CD4-positive, alpha-beta memory T cell (primary cell): ENCODE data around the gene STRA6. TPM values are rescaled to one million over a fixed set of nuclear protein-coding genes. Genes with fewer than 3 reads are reported as not detected.
A peak's percentile ranks its signal among the peaks of the same experiment; 100 is the strongest.

Experiments
- CTCF ChIA-PET: fragments of 350-600 bp; sonication (Branson Sonifier 250); formaldehyde crosslinking; loops from one replicate; lab custom pipeline; 2021; ENCODE audit warnings: inconsistent platforms; ENCODE audit not compliant: partially characterized antibody; lab: Charles Lee
- POLR2A ChIA-PET: fragments of 350-600 bp; sonication (Branson Sonifier 250); formaldehyde crosslinking; loops from one replicate; lab custom pipeline; 2021; ENCODE audit not compliant: partially characterized antibody; lab: Charles Lee
- DNase-seq, 5 donors: peaks; one replicate each; pipeline versions ENCODE4 v3.0.0 to v3.0.0-alpha.2; 2020 to 2022; ENCODE audit warnings: mixed read lengths in 1 of 5
- H3K27ac ChIP-seq: one replicate; pipeline ENCODE4 v1.7.0; 2013; ENCODE audit warnings: low read depth, low read length
- H3K27me3 ChIP-seq: 2 replicates; pipeline ENCODE4 v1.7.0; 2013; ENCODE audit warnings: mild to moderate bottlenecking, low read length, moderate library complexity; ENCODE audit not compliant: insufficient read depth
- H3K36me3 ChIP-seq: 2 replicates; pipeline ENCODE4 v1.7.0; 2013; ENCODE audit warnings: mild to moderate bottlenecking, low read length, moderate library complexity; ENCODE audit not compliant: insufficient read depth
- H3K4me1 ChIP-seq: 2 replicates; pipeline ENCODE4 v1.7.0; 2013; ENCODE audit warnings: mild to moderate bottlenecking, low read length, moderate library complexity; ENCODE audit not compliant: insufficient read depth
- H3K4me3 ChIP-seq, 2 donors: one replicate each; pipeline ENCODE4 v1.7.0; 2013; ENCODE audit warnings: low read length in 2 of 2, mild to moderate bottlenecking in 1 of 2
- H3K9me3 ChIP-seq, 2 donors: one replicate each; pipeline ENCODE4 v1.7.0; 2013; ENCODE audit warnings: low read length in 2 of 2, control low read depth in 1 of 2; ENCODE audit not compliant: control insufficient read depth in 1 of 2
- H3K27ac Mint-ChIP-seq, 7 donors: one replicate each; pipeline ENCODE4 v1.8.0; 2020 to 2021; ENCODE audit warnings: mixed read lengths in 7 of 7, mild to moderate bottlenecking in 6 of 7, inconsistent platforms in 3 of 7, moderate library complexity in 3 of 7
- H3K27me3 Mint-ChIP-seq, 2 donors: one replicate each; pipeline ENCODE4 v1.8.0; 2020 to 2021; ENCODE audit warnings: mixed read lengths in 2 of 2
- H3K36me3 Mint-ChIP-seq, 2 donors: one replicate each; pipeline ENCODE4 v1.8.0; 2020 to 2021; ENCODE audit warnings: mixed read lengths in 2 of 2, inconsistent platforms in 1 of 2, mild to moderate bottlenecking in 1 of 2
- H3K4me1 Mint-ChIP-seq, 4 donors: one replicate each; pipeline ENCODE4 v1.8.0; 2020 to 2021; ENCODE audit warnings: mixed read lengths in 4 of 4, mild to moderate bottlenecking in 1 of 4
- H3K4me3 Mint-ChIP-seq, 8 donors: one replicate each; pipeline ENCODE4 v1.8.0; 2020 to 2021; ENCODE audit warnings: mixed read lengths in 8 of 8, mild to moderate bottlenecking in 7 of 8, moderate library complexity in 6 of 8, inconsistent platforms in 3 of 8
- H3K9me3 Mint-ChIP-seq, 8 donors: one replicate each; pipeline ENCODE4 v1.8.0; 2020 to 2021; ENCODE audit warnings: mixed read lengths in 8 of 8, mild to moderate bottlenecking in 5 of 8, inconsistent platforms in 3 of 8, moderate library complexity in 1 of 8
- intact Hi-C: fragments of 100-400 bp; cut with micrococcal nuclease; formaldehyde crosslinking; loops from one replicate; pipeline ENCODE4 v1.15.1; 2023
- polyA plus RNA-seq, 2 donors: library from polyadenylated mRNA; unstranded; fragments of 300-500 nt; fragmentation: Illumina TruSeq; gene quantifications; one replicate each; pipeline ENCODE4 v1.2.3, GENCODE V29; 2021
- total RNA-seq, 2 experiments: library from RNA; stranded (reverse); gene quantifications; one replicate each; pipeline ENCODE4 v1.2.3, GENCODE V29; 2021

STRA6 gene
- total and polyA plus RNA-seq, 4 experiments from 2014 or later, result not detected

DNA sequence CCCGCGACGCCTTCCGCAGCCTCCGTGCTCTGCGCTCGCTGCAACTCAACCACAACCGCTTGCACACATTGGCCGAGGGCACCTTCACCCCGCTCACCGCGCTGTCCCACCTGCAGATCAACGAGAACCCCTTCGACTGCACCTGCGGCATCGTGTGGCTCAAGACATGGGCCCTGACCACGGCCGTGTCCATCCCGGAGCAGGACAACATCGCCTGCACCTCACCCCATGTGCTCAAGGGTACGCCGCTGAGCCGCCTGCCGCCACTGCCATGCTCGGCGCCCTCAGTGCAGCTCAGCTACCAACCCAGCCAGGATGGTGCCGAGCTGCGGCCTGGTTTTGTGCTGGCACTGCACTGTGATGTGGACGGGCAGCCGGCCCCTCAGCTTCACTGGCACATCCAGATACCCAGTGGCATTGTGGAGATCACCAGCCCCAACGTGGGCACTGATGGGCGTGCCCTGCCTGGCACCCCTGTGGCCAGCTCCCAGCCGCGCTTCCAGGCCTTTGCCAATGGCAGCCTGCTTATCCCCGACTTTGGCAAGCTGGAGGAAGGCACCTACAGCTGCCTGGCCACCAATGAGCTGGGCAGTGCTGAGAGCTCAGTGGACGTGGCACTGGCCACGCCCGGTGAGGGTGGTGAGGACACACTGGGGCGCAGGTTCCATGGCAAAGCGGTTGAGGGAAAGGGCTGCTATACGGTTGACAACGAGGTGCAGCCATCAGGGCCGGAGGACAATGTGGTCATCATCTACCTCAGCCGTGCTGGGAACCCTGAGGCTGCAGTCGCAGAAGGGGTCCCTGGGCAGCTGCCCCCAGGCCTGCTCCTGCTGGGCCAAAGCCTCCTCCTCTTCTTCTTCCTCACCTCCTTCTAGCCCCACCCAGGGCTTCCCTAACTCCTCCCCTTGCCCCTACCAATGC is 27.1 kb downstream of the STRA6 start:
- Mint-ChIP-seq H3K27me3 (peaks cover 3 to 4% of the 10 kb centered on the region in 2 donors), H3K27ac (no peak overlapping the region), H3K4me1 (no peaks in the 10 kb centered on the region), H3K36me3 (no peaks in the 10 kb centered on the region), H3K4me3 (no peak overlapping the region), H3K9me3 (peaks cover 0 to 2% (median 0%) of the 10 kb centered on the region in 8 donors)
- CTCF ChIA-PET, result no interaction called here
- DNase-seq, result no peak
- H3K27ac ChIP-seq, result no peak overlapping the region
- POLR2A ChIA-PET, result no interaction called here
- no peaks in the 10 kb centered on the region for H3K36me3 ChIP-seq
- no peak overlapping the region for H3K4me3 ChIP-seq
- no peaks in the 10 kb centered on the region for H3K27me3 ChIP-seq
- no peaks in the 10 kb centered on the region for H3K4me1 ChIP-seq
- no peaks in the 10 kb centered on the region for H3K9me3 ChIP-seq
- intact Hi-C loops, result no loop called here

DNA sequence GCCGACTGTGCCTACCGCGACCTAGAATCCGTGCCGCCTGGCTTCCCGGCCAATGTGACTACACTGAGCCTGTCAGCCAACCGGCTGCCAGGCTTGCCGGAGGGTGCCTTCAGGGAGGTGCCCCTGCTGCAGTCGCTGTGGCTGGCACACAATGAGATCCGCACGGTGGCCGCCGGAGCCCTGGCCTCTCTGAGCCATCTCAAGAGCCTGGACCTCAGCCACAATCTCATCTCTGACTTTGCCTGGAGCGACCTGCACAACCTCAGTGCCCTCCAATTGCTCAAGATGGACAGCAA is 27.7 kb downstream of the STRA6 start:
- H3K27me3 ChIP-seq, result no peaks in the 10 kb centered on the region
- Mint-ChIP-seq H3K27ac (no peak overlapping the region), H3K4me1 (no peaks in the 10 kb centered on the region), H3K36me3 (no peaks in the 10 kb centered on the region), H3K4me3 (no peak overlapping the region), H3K9me3 (peaks cover 0 to 2% (median 0%) of the 10 kb centered on the region in 8 donors), H3K27me3 (peaks cover 3 to 4% of the 10 kb centered on the region in 2 donors)
- no peaks in the 10 kb centered on the region for H3K4me1 ChIP-seq
- CTCF ChIA-PET, result no interaction called here
- no peak overlapping the region for H3K27ac ChIP-seq
- intact Hi-C loops, result no loop called here
- H3K36me3 ChIP-seq, result no peaks in the 10 kb centered on the region
- no peak for DNase-seq
- H3K4me3 ChIP-seq, result no peak overlapping the region
- H3K9me3 ChIP-seq, result no peaks in the 10 kb centered on the region
- POLR2A ChIA-PET, result no interaction called here

DNA sequence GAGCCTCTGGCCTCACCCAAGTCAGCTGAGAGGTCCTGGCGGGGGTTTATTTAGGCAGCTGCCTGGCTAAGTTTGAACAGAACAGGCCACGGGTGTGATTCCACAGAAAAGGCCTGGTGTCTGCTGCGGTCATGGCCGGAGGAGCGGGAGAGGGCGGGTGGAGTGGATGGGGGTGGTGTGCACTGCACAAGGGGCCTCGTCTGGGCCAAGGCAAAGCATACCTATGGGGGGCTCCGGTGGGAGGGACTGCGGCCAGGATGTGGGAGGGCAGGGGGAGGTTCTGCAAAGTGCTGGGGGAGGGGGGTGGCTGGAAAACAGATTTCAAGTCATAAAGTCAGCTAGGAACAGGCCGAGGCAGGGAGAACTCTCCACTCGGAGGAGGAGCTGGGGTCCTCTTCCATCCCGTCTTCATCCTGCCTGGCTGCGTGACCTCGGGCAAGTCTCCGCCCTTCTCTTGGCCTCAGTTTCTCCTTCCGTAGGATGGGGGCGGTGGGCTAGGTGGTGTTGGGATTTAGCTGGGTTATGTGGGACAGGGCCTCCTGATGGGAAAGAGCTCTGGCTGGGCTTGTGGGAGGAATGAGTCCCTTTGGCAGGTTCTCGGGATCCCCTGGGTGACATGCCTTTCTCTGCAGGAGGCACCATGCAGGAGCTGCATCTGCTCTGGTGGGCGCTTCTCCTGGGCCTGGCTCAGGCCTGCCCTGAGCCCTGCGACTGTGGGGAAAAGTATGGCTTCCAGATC is 28.2 kb downstream of the STRA6 start:
- DNase-seq, result no peak
- peaks cover 0 to 2% (median 0%) of the 10 kb centered on the region in 8 donors for H3K9me3 Mint-ChIP-seq
- Histone ChIP-seq H3K27me3 (no peaks in the 10 kb centered on the region), H3K27ac (no peak overlapping the region), H3K9me3 (no peaks in the 10 kb centered on the region), H3K36me3 (no peaks in the 10 kb centered on the region), H3K4me3 (no peak overlapping the region), H3K4me1 (no peaks in the 10 kb centered on the region)
- intact Hi-C loops, result no loop called here
- H3K27me3 Mint-ChIP-seq, result peaks cover 3 to 4% of the 10 kb centered on the region in 2 donors
- H3K4me1 Mint-ChIP-seq, result no peaks in the 10 kb centered on the region
- H3K4me3 Mint-ChIP-seq, result no peak overlapping the region
- no peaks in the 10 kb centered on the region for H3K36me3 Mint-ChIP-seq
- no peak overlapping the region for H3K27ac Mint-ChIP-seq
- POLR2A ChIA-PET, result no interaction called here
- CTCF ChIA-PET, result interaction anchor here (1.2 kb wide), 1 partner anchor 9 kb away, joined by 3 read pairs; no protein-coding TSS in a partner anchor

DNA sequence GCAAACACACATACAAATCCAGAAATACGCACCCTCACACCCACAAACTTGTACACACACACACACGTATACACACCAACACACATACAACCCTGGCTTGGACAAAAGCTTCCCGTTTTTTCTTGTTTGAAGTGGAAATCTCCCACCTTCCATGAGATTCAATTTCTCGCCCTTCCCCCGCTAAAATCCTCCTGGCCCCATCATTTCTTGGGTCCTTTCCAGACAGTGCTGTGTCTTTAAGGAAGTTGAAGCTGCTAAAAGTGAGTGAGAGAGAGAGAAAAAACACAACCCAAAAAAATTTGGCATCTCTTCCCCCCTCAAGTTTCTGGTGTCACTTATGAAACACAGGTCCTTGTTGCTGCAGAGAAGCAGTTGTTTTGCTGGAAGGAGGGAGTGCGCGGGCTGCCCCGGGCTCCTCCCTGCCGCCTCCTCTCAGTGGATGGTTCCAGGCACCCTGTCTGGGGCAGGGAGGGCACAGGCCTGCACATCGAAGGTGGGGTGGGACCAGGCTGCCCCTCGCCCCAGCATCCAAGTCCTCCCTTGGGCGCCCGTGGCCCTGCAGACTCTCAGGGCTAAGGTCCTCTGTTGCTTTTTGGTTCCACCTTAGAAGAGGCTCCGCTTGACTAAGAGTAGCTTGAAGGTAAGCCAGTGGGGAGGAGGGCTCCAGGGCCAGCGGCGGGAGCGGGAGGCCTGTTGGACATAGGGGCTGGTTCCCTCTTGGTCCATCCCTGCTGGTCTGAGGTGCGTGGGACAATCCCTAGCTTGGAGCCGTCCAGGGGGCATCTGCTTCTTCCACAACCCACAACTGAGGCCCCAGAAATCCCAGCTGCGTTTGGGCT is 29.0 kb downstream of the STRA6 start, which contains the start of gene ISLR:
TSS of gene ISLR (plus strand) at position 331 of the 839 bp plus-strand sequence. CDS start 1,149 bp downstream, outside the sequence.
- DNase-seq, result no peak
- intact Hi-C loops, result no loop called here
- H3K27ac Mint-ChIP-seq, result peak within 1 kb of the TSS in 1 of 7 donors; percentile 16
- H3K36me3 Mint-ChIP-seq, result no peaks in the 10 kb centered on the region
- Histone ChIP-seq H3K4me3 (no peak within 1 kb of the TSS), H3K4me1 (no peaks in the 10 kb centered on the region), H3K27me3 (no peaks in the 10 kb centered on the region), H3K9me3 (no peaks in the 10 kb centered on the region), H3K27ac (no peak within 1 kb of the TSS), H3K36me3 (no peaks in the 10 kb centered on the region)
- no peaks in the 10 kb centered on the region for H3K4me1 Mint-ChIP-seq
- ChIA-PET CTCF (interaction anchor here (1.2 kb wide), 1 partner anchor 8 kb away, joined by 3 read pairs; no protein-coding TSS in a partner anchor), POLR2A (no interaction called here)
- H3K27me3 Mint-ChIP-seq, result peaks cover 0 to 3% of the 10 kb centered on the region in 2 donors
- peaks cover 0 to 2% (median 0%) of the 10 kb centered on the region in 8 donors for H3K9me3 Mint-ChIP-seq
- no peak within 1 kb of the TSS for H3K4me3 Mint-ChIP-seq

DNA sequence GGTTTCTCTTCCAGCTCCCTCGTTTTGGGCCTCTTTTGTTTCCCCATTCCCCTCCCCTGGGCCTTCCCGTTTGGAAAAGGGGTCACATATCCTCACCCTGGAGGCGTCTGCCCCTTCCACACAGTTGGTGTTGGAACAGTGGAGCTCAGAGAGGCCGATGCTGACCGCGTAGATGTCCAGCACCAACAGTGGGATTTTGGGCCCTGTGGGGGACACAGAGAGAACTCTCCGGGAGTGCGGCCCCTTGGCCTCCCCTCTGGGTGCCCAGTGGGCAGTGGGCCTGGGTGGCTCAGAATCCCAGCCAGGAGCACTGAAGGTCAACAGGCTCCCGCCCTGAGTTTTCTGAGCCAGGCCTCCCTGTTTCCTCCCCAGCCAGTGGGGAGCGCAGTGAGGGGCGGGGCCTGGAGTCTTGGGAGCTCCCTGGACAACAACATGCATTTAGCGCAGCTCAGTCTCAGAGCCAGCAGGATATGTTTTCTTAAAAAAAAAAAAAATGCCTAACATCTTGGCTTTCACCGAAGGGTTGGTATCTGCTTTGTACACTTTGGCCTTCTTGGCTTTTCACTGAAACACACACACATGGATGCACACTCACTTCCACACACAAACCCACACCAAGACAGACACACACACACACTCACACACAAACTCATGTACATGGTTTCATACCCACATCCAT is 29.7 kb downstream of the STRA6 start:
- H3K4me3 ChIP-seq, result no peak overlapping the region
- intact Hi-C loops, result no loop called here
- Mint-ChIP-seq H3K27me3 (peaks cover 0 to 3% of the 10 kb centered on the region in 2 donors), H3K4me3 (no peak overlapping the region), H3K4me1 (no peaks in the 10 kb centered on the region), H3K36me3 (no peaks in the 10 kb centered on the region), H3K9me3 (peaks cover 0 to 2% (median 0%) of the 10 kb centered on the region in 8 donors), H3K27ac (peak overlapping the region in 1 of 7 donors; percentile 16)
- H3K27me3 ChIP-seq, result no peaks in the 10 kb centered on the region
- DNase-seq, result no peak
- H3K4me1 ChIP-seq, result no peaks in the 10 kb centered on the region
- no peak overlapping the region for H3K27ac ChIP-seq
- ChIA-PET POLR2A (no interaction called here), CTCF (no interaction called here)
- no peaks in the 10 kb centered on the region for H3K36me3 ChIP-seq
- H3K9me3 ChIP-seq, result no peaks in the 10 kb centered on the region

DNA sequence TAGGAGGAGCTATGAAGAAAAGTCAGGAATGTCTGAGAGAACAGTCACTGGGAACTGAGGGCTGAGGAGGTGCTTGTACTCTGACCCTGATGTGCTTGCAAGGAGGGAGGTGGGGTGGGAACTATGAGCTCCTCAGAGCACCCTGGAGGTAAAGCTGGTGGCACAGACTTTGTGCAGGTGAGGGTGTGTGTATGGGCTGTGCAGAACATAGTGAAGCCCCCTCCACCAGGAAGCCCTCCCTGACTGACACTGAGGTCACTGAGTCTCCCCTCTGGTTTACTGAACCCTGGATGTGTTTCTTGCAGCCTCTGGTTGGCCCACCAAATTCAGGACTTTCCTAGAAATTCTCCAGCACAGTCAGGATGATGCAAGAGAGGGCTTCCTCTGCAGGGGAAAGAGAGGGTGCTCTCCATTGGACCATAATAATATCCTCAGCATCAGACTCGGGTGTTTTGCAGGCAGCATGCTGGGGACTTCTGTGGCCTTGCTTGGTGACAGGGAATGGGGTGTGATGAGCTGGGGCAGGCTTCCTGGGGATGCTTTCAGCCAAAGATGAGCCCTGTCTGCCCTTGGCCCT is 30.5 kb downstream of the STRA6 start:
- intact Hi-C loops, result no loop called here
- no peaks in the 10 kb centered on the region for H3K36me3 ChIP-seq
- Mint-ChIP-seq H3K9me3 (peaks cover 0 to 2% (median 0%) of the 10 kb centered on the region in 8 donors), H3K27ac (no peak overlapping the region), H3K36me3 (no peaks in the 10 kb centered on the region), H3K4me3 (no peak overlapping the region), H3K4me1 (no peaks in the 10 kb centered on the region), H3K27me3 (peaks cover 0 to 1% of the 10 kb centered on the region in 2 donors)
- CTCF ChIA-PET, result no interaction called here
- H3K27ac ChIP-seq, result no peak overlapping the region
- no peak for DNase-seq
- H3K27me3 ChIP-seq, result no peaks in the 10 kb centered on the region
- no peak overlapping the region for H3K4me3 ChIP-seq
- H3K4me1 ChIP-seq, result no peaks in the 10 kb centered on the region
- POLR2A ChIA-PET, result no interaction called here
- no peaks in the 10 kb centered on the region for H3K9me3 ChIP-seq
